H1 (cell line): ENCODE measurements around the gene TNNT3. TPM values are rescaled to one million over a fixed set of nuclear protein-coding genes. Genes with fewer than 3 reads are reported as not detected.

Source experiments
- CTCF ChIA-PET: fragments of 300-600 bp; sonication (Branson Sonifier 250); formaldehyde crosslinking; loops from one replicate; lab custom pipeline; 2021; ENCODE audit not compliant: partially characterized antibody; lab: Charles Lee
- POLR2A ChIA-PET: fragments of 300-600 bp; sonication (Branson Sonifier 250); formaldehyde crosslinking; loops from one replicate; lab custom pipeline; 2021; ENCODE audit warnings: inconsistent platforms; ENCODE audit not compliant: partially characterized antibody; lab: Charles Lee
- DNase-seq, 2 experiments: peaks; one replicate each; pipeline versions ENCODE4 v3.0.0 to v3.0.0-alpha.2; 2010 to 2022; ENCODE audit warnings: low spot score in 2 of 2, low read depth in 1 of 2, mixed read lengths in 1 of 2
- FAIRE-seq: peaks from 2 replicates; lab custom pipeline; 2011; peaks lifted over from hg19 to GRCh38; lab: Jason Lieb, UNC
- H2AFZ ChIP-seq: 2 replicates; pipeline ENCODE4 v1.8.1; 2012; ENCODE audit warnings: low read length, inconsistent platforms
- H2AK5ac ChIP-seq: 2 replicates; pipeline ENCODE4 v1.6.1; 2013; ENCODE audit warnings: low read depth, low read length
- H2BK120ac ChIP-seq: replicated peaks from 2 replicates; pipeline ENCODE3; 2013; ENCODE audit warnings: low read depth, low read length, inconsistent platforms
- H2BK12ac ChIP-seq: 2 replicates; pipeline ENCODE4 v1.6.1; 2013; ENCODE audit warnings: low read depth, low read length
- H2BK15ac ChIP-seq: 2 replicates; pipeline ENCODE4 v1.6.1; 2013; ENCODE audit warnings: low read length
- H2BK20ac ChIP-seq: 2 replicates; pipeline ENCODE4 v1.6.1; 2013; ENCODE audit warnings: low read length
- H2BK5ac ChIP-seq: 2 replicates; pipeline ENCODE4 v1.6.1; 2013; ENCODE audit warnings: low read depth, low read length
- H3K14ac ChIP-seq: 2 replicates; pipeline ENCODE4 v1.6.1; 2013; ENCODE audit warnings: inconsistent platforms; ENCODE audit not compliant: insufficient read length
- H3K18ac ChIP-seq: 2 replicates; pipeline ENCODE4 v1.6.1; 2013; ENCODE audit warnings: low read length; ENCODE audit errors: extremely low read depth
- H3K23ac ChIP-seq: 2 replicates; pipeline ENCODE4 v1.6.1; 2013; ENCODE audit warnings: inconsistent platforms; ENCODE audit not compliant: insufficient read length
- H3K23me2 ChIP-seq: 2 replicates; pipeline ENCODE4 v1.6.1; 2013; ENCODE audit warnings: low read depth, low read length
- H3K27ac ChIP-seq: 2 replicates; pipeline ENCODE4 v1.6.1; 2011; ENCODE audit warnings: low read depth, low read length, inconsistent platforms
- H3K27me3 ChIP-seq, 4 experiments: replicated peaks in 1 of 4; 1 replicate in 1 of 4; 2 replicates in 3 of 4; pipeline versions ENCODE4 v1.6.1 to v1.8.1; 2011 to 2013; ENCODE audit warnings: low read length in 3 of 4, mild to moderate bottlenecking in 3 of 4, inconsistent platforms in 2 of 4, mixed read lengths in 2 of 4, moderate library complexity in 1 of 4; ENCODE audit not compliant: control insufficient read depth in 3 of 4, insufficient read depth in 3 of 4; ENCODE audit errors: extremely low read depth in 1 of 4
- H3K36me3 ChIP-seq, 4 experiments: 2 replicates each; pipeline versions ENCODE4 v1.6.1 to v1.8.1; 2011 to 2013; ENCODE audit warnings: mild to moderate bottlenecking in 4 of 4, low read length in 3 of 4, moderate library complexity in 2 of 4, control low read depth in 1 of 4, inconsistent platforms in 1 of 4; ENCODE audit not compliant: insufficient read depth in 4 of 4, control insufficient read depth in 2 of 4
- H3K4ac ChIP-seq: replicated peaks from 2 replicates; pipeline ENCODE3; 2013; ENCODE audit warnings: low read length, low read depth, mixed read lengths, inconsistent platforms; ENCODE audit not compliant: insufficient read length
- H3K4me1 ChIP-seq, 4 experiments: replicated peaks in 1 of 4; 1 replicate in 1 of 4; 2 replicates in 3 of 4; pipeline versions ENCODE4 v1.6.1 to v1.8.1; 2011 to 2013; ENCODE audit warnings: low read length in 3 of 4, inconsistent platforms in 2 of 4, mixed read lengths in 1 of 4; ENCODE audit not compliant: insufficient read depth in 4 of 4, control insufficient read depth in 3 of 4
- H3K4me2 ChIP-seq, 2 experiments: 2 replicates each; pipeline versions ENCODE4 v1.6.1 to v1.8.1; 2011 to 2013; ENCODE audit warnings: low read depth in 2 of 2, low read length in 2 of 2, control low read depth in 1 of 2, inconsistent platforms in 1 of 2, mild to moderate bottlenecking in 1 of 2; ENCODE audit not compliant: insufficient read depth in 1 of 2
- H3K4me3 ChIP-seq, 4 experiments: fragments of 200-600, 300-600 bp in 1 of 4; sonication (generic), shearing (Covaris generic), sonication (Bioruptor Twin) in 1 of 4; 2 replicates each; pipeline versions ENCODE4 v1.5.1 to v1.8.1; 2011 to 2016; ENCODE audit warnings: low read length in 4 of 4, low read depth in 3 of 4, control low read depth in 2 of 4, inconsistent platforms in 2 of 4, mild to moderate bottlenecking in 2 of 4, mixed read lengths in 1 of 4, moderate library complexity in 1 of 4; ENCODE audit not compliant: insufficient read depth in 2 of 4; ENCODE audit errors: extremely low read depth in 1 of 4
- H3K56ac ChIP-seq: replicated peaks from 2 replicates; pipeline ENCODE3; 2013; ENCODE audit warnings: low read depth, mild to moderate bottlenecking, mixed read lengths, low read length, inconsistent platforms; ENCODE audit not compliant: insufficient read length
- H3K79me1 ChIP-seq: 2 replicates; pipeline ENCODE4 v1.6.1; 2013; ENCODE audit warnings: low read depth, low read length, control low read depth
- H3K79me2 ChIP-seq, 2 experiments: 2 replicates each; pipeline versions ENCODE4 v1.6.1 to v1.8.1; 2012 to 2013; ENCODE audit warnings: low read length in 2 of 2, mild to moderate bottlenecking in 2 of 2, inconsistent platforms in 1 of 2; ENCODE audit not compliant: insufficient read depth in 2 of 2, control insufficient read depth in 1 of 2
- H3K9ac ChIP-seq, 4 experiments: replicated peaks in 1 of 4; 1 replicate in 1 of 4; 2 replicates in 3 of 4; pipeline versions ENCODE4 v1.6.1 to v1.8.1; 2011 to 2013; ENCODE audit warnings: low read depth in 3 of 4, low read length in 3 of 4, control low read depth in 2 of 4, mild to moderate bottlenecking in 2 of 4, moderate library complexity in 2 of 4, inconsistent platforms in 1 of 4; ENCODE audit errors: extremely low read depth in 1 of 4
- H3K9me3 ChIP-seq, 2 experiments: 2 replicates each; pipeline versions ENCODE4 v1.6.1 to v1.8.1; 2012 to 2013; ENCODE audit warnings: mild to moderate bottlenecking in 2 of 2, moderate library complexity in 2 of 2, control low read depth in 1 of 2, inconsistent platforms in 1 of 2, low read depth in 1 of 2, low read length in 1 of 2, mixed read lengths in 1 of 2; ENCODE audit not compliant: insufficient read depth in 2 of 2
- H4K20me1 ChIP-seq, 2 experiments: replicated peaks in 1 of 2; 2 replicates each; pipeline versions ENCODE3 to v1.8.1; 2011 to 2013; ENCODE audit warnings: inconsistent platforms in 2 of 2, low read length in 2 of 2, mild to moderate bottlenecking in 1 of 2; ENCODE audit not compliant: insufficient read depth in 2 of 2, control insufficient read depth in 1 of 2
- H4K5ac ChIP-seq: 2 replicates; pipeline ENCODE4 v1.6.1; 2013; ENCODE audit warnings: low read length, low read depth, mixed read lengths, inconsistent platforms; ENCODE audit not compliant: insufficient read length
- H4K8ac ChIP-seq: 2 replicates; pipeline ENCODE4 v1.8.0; 2013; ENCODE audit warnings: mild to moderate bottlenecking, moderate library complexity, low read length, inconsistent platforms; ENCODE audit not compliant: insufficient read depth; ENCODE audit errors: extremely low read depth
- H4K91ac ChIP-seq: replicated peaks from 2 replicates; pipeline ENCODE3; 2013; ENCODE audit warnings: low read length, mixed read lengths, inconsistent platforms; ENCODE audit not compliant: insufficient read length
- CHD1 ChIP-seq: IDR thresholded peaks from 2 replicates; pipeline ENCODE4 v1.6.1; 2012; ENCODE audit warnings: low read depth, low read length, improper control_type of control experiment
- ZNF274 ChIP-seq: IDR thresholded peaks from 2 replicates; pipeline ENCODE4 v1.7.0; 2012; ENCODE audit warnings: low read length, borderline replicate concordance; ENCODE audit errors: extremely low read depth
- WGBS, 2 experiments: shearing (Covaris generic) in 1 of 2; methylation state at CpG; one replicate each; pipeline versions ENCODE4 v1.1.6 to v1.1.7; 2013 to 2015; ENCODE audit warnings: low lambda C conversion rate in 2 of 2, mixed read lengths in 2 of 2, inconsistent platforms in 1 of 2, low coverage in 1 of 2, missing lambda C conversion rate in 1 of 2; ENCODE audit not compliant: insufficient replicate concordance in 2 of 2, insufficient coverage in 1 of 2, insufficient read length in 1 of 2; ENCODE audit errors: extremely low coverage in 1 of 2, missing lambda C conversion rate in 1 of 2; 5-methylcytosine and 5-hydroxymethylcytosine counted together
- polyA plus RNA-seq, 7 experiments: library from polyadenylated mRNA; depleted of rRNA in 3 of 7; stranded (reverse) in 5 of 7; unstranded in 2 of 7; fragments of >200 nt in 5 of 7; fragments of 200-250 nt in 2 of 7; gene quantifications; 1 replicate in 5 of 7; 2 replicates in 1 of 7; 4 replicates in 1 of 7; pipeline versions ENCODE4 v1.2.1 to v1.2.3, GENCODE V29; 2011 to 2013; ENCODE audit warnings: missing spikeins in 2 of 7, mixed read lengths in 2 of 7
- total RNA-seq: library from RNA; stranded (reverse); fragmentation: NEBNext Ultra II Directional; extraction: Animal tissue kit (Norgen Biotek cat#: 25700); gene quantifications from 2 replicates; pipeline ENCODE4 v1.2.1, GENCODE V29; 2021

The TNNT3 gene
- total and polyA plus RNA-seq, 2 of the 8 experiments (the other 6 are each of a cell fraction or from before 2014, with no cell fraction given), result not detected

DNA sequence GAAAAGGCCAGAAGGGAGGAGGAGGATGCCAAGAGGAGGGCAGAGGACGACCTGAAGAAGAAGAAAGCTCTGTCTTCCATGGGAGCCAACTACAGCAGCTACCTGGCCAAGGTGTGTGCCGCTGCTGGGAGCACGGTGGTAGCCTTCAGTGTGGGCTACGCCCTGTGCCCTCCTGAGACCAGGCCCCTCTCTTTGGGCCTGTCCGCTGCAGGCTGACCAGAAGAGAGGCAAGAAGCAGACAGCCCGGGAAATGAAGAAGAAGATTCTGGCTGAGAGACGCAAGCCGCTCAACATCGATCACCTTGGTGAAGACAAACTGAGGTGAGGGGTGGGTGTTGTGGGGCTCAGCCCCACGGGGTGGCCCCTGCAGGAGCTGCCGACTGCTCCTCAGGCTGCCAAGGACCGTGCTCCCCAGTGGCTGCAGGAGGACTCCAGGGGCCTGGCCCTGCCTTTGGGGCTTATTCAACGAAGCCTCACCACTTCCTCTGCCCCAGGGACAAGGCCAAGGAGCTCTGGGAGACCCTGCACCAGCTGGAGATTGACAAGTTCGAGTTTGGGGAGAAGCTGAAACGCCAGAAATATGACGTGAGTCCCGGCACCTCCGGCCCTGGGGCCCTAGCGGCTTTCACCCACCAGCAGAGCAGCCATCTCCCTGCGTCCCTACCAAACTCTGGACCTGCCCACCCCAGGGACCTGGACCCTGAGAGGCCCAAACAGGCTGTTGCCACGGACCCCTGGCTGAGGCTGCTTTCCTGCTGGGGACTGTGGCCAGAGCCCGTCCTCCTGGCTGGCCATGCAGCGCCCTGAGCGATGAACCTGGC, 15.0 kb downstream of the TNNT3 start:
- no peak for FAIRE-seq
- WGBS, 2 experiments, result 85% methylated on average over 17 of the region's 24 CpGs; no CpG with 5 or more reads in 1 of the 2 experiments
- Histone ChIP-seq H4K91ac (no peak overlapping the region), H3K79me2 (no peaks in the 10 kb centered on the region), H3K36me3 (no peaks in the 10 kb centered on the region), H3K4ac (no peak overlapping the region), H3K9me3 (no peaks in the 10 kb centered on the region), H2AFZ (no peak overlapping the region), H2AK5ac (no peak overlapping the region), H3K18ac (no peak overlapping the region), H3K4me1 (peaks cover 0 to 3% (median 0%) of the 10 kb centered on the region in 4 experiments; a peak in 1 of 7 replicates), H3K23ac (no peak overlapping the region), H4K20me1 (no peaks in the 10 kb centered on the region), H3K14ac (no peak overlapping the region), H3K4me2 (no peak overlapping the region), H3K4me3 (no peak overlapping the region), H2BK20ac (no peak overlapping the region), H4K8ac (no peak overlapping the region), H4K5ac (no peak overlapping the region), H3K56ac (no peak overlapping the region), H3K79me1 (no peaks in the 10 kb centered on the region), H3K27me3 (no peaks in the 10 kb centered on the region), H2BK12ac (no peak overlapping the region), H3K9ac (no peak overlapping the region), H2BK5ac (no peak overlapping the region), H3K23me2 (peaks cover 6% of the 10 kb centered on the region; the same call in 1 of the 2 replicates), H2BK120ac (no peak overlapping the region), H2BK15ac (no peak overlapping the region), H3K27ac (no peak overlapping the region)
- ChIA-PET POLR2A (no interaction called here), CTCF (interaction anchor here (0.7 to 3.1 kb wide), 18 partner anchors 11 to 295 kb away, joined by 3 to 16 read pairs (median 5); partner anchors contain the start of gene TNNT3)
- DNase-seq, result no peak
- no peak for TF ChIP-seq CHD1
- TF ChIP-seq ZNF274, result no peak
